Activated CD8-positive, alpha-beta T cell treated with anti-CD3 and anti-CD28 coated beads for 36 hours (primary cell): ENCODE measurements around the gene GSG1. TPM values are rescaled to one million over a fixed set of nuclear protein-coding genes. Genes with fewer than 3 reads are reported as not detected.

Experiments used
- ATAC-seq: fragments of 200-7000 bp; cut with Tn5 transposase; one replicate; pipeline ENCODE4 v1.10.0; 2021; ENCODE audit warnings: mild to moderate bottlenecking, moderate library complexity
- CTCF ChIA-PET: fragments of 350-600 bp; sonication (Branson Sonifier 250); formaldehyde crosslinking; loops from one replicate; lab custom pipeline; 2021; ENCODE audit warnings: antibody characterized with exemption; lab: Charles Lee
- POLR2A ChIA-PET: fragments of 350-600 bp; sonication (Branson Sonifier 250); formaldehyde crosslinking; loops from one replicate; lab custom pipeline; 2021; ENCODE audit warnings: antibody characterized with exemption; lab: Charles Lee
- DNase-seq: peaks from one replicate; pipeline ENCODE4 v3.0.0-alpha.2; 2020
- H3K27ac Mint-ChIP-seq: one replicate; pipeline ENCODE4 v1.8.0; 2021; ENCODE audit warnings: mild to moderate bottlenecking, mixed read lengths
- H3K27me3 Mint-ChIP-seq: one replicate; pipeline ENCODE4 v1.8.0; 2021; ENCODE audit warnings: mixed read lengths
- H3K36me3 Mint-ChIP-seq: one replicate; pipeline ENCODE4 v1.8.0; 2021; ENCODE audit warnings: low read depth, mixed read lengths
- H3K4me1 Mint-ChIP-seq: one replicate; pipeline ENCODE4 v1.8.0; 2021; ENCODE audit warnings: low read depth, mixed read lengths
- H3K4me3 Mint-ChIP-seq: one replicate; pipeline ENCODE4 v1.8.0; 2021; ENCODE audit warnings: mild to moderate bottlenecking, moderate library complexity, mixed read lengths
- H3K9me3 Mint-ChIP-seq: one replicate; pipeline ENCODE4 v1.8.0; 2021; ENCODE audit warnings: mixed read lengths
- intact Hi-C: fragments of 100-400 bp; cut with micrococcal nuclease; formaldehyde crosslinking; loops from one replicate; pipeline ENCODE4 v1.10.0; 2022
- total RNA-seq, 2 experiments: library from RNA; stranded (reverse); gene quantifications; one replicate each; pipeline ENCODE4 v1.2.3, GENCODE V29; 2021
- TF ChIP-seq, protein P1 (sequence below): fragments of 200-600 bp; IDR thresholded peaks from one replicate; pipeline ENCODE4 v1.8.0; 2022; ENCODE audit warnings: antibody characterized with exemption, mild to moderate bottlenecking

Gene GSG1
- total RNA-seq, 2 experiments from 2014 or later: not detected

DNA sequence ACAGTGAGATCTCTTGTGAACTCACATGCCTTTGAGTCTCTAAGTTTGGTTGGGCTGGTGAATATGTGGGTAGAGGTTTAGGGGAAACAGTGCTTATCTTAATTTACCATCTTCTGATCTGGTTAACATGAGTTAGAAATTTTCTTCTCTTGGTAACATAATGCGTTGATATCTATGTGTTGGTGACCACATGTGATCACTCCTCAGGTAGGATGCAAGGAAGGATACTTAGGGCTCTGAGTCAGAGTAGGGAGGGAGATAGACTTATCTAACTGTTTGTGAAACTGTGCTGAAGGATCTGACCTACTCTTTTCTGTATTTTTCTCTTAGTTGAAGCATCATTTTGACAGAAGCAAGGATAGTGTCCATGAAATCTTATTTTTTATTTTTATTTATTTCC lies 36.1 kb downstream of the GSG1 start:
- DNase-seq: no peak
- TF ChIP-seq, protein P1, sequence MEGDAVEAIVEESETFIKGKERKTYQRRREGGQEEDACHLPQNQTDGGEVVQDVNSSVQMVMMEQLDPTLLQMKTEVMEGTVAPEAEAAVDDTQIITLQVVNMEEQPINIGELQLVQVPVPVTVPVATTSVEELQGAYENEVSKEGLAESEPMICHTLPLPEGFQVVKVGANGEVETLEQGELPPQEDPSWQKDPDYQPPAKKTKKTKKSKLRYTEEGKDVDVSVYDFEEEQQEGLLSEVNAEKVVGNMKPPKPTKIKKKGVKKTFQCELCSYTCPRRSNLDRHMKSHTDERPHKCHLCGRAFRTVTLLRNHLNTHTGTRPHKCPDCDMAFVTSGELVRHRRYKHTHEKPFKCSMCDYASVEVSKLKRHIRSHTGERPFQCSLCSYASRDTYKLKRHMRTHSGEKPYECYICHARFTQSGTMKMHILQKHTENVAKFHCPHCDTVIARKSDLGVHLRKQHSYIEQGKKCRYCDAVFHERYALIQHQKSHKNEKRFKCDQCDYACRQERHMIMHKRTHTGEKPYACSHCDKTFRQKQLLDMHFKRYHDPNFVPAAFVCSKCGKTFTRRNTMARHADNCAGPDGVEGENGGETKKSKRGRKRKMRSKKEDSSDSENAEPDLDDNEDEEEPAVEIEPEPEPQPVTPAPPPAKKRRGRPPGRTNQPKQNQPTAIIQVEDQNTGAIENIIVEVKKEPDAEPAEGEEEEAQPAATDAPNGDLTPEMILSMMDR: no peak
- Mint-ChIP-seq H3K27ac (no peak overlapping the region), H3K9me3 (no peaks in the 10 kb centered on the region), H3K27me3 (no peaks in the 10 kb centered on the region), H3K36me3 (peaks cover 13% of the 10 kb centered on the region), H3K4me1 (no peaks in the 10 kb centered on the region), H3K4me3 (no peak overlapping the region)
- ATAC-seq: no peak
- CTCF ChIA-PET: interaction anchor here (1.2 to 2.9 kb wide), 2 partner anchors 145 to 1100 kb away, joined by 3 to 11 read pairs; no protein-coding TSS in a partner anchor
- intact Hi-C loops: no loop called here
- POLR2A ChIA-PET: no interaction called here

DNA sequence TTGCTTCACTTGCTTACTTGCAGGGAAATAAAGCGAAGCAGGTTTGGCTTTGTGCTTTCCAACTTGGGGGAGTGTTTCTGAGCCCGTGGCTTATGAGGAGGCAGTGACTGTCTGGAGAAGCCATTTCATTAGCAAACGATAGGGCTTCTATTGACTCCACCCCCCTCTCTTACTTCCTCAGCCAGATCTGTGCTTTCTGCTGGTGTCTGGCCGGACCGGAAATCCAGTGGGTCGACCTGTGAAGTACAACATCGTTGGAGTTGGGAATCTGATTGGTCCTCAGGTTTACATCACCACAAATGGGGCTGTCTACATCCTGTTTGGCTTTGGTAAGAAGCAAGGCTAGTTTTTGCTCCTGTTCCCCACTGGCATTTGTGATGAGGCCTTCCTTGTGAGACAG lies 37.0 kb downstream of the GSG1 start:
- Mint-ChIP-seq H3K4me3 (no peak overlapping the region), H3K27me3 (no peaks in the 10 kb centered on the region), H3K36me3 (peaks cover 10% of the 10 kb centered on the region), H3K9me3 (no peaks in the 10 kb centered on the region), H3K27ac (no peak overlapping the region), H3K4me1 (no peaks in the 10 kb centered on the region)
- ATAC-seq (no peak), DNase-seq (no peak)
- ChIA-PET POLR2A (no interaction called here), CTCF (interaction anchor here (1.2 to 2.9 kb wide), 3 partner anchors 146 to 1101 kb away, joined by 3 to 11 read pairs (median 7); no protein-coding TSS in a partner anchor)
- TF ChIP-seq, protein P1: no peak
- intact Hi-C loops: no loop called here

DNA sequence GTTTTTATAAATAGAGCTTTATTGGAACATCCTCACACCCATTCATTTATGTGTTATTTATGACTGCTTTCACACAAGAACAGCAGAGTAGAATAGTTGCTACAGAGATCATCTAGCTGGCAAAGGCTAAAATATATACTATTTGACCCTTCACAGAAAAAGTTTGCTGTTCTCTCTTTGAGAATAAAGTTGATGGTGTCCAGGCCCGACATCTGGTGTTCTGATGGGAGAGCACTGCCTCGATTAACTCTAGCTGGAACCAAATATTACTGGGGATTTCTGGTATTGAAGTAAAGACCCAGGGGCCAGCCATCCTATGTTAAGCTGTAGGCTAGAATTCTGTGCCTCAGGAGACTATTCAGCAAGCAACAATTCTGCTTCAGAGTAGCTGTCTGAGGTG lies 37.5 kb downstream of the GSG1 start:
- Mint-ChIP-seq H3K4me3 (no peak overlapping the region), H3K27me3 (no peaks in the 10 kb centered on the region), H3K27ac (no peak overlapping the region), H3K4me1 (no peaks in the 10 kb centered on the region), H3K36me3 (peaks cover 11% of the 10 kb centered on the region), H3K9me3 (no peaks in the 10 kb centered on the region)
- TF ChIP-seq, protein P1: no peak
- intact Hi-C loops: no loop called here
- ChIA-PET CTCF (interaction anchor here (1.1 to 2.9 kb wide), 4 partner anchors 8 to 1101 kb away, joined by 3 to 11 read pairs (median 6); no protein-coding TSS in a partner anchor), POLR2A (no interaction called here)
- no peak for DNase-seq
- no peak for ATAC-seq

DNA sequence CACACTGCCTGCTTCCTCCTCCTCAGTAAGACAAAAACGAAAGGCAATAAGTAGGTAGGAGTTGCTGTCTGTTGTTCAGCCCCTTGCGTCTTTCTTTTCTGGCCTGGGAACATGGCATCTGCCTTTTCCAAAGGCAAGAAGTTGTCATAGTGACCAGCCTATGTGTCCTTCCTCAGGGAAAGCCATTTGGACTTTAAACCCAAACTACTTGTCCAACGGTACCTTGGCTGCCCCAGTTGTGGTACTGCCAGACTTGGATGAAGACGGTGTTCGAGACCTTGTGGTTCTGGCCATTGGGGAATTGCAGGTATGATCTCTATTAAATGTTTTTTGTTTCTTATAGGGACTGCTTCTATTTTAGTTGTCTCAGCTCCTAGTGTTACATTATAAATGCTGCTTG lies 40.8 kb downstream of the GSG1 start:
- DNase-seq (no peak), ATAC-seq (no peak)
- intact Hi-C loops: no loop called here
- ChIA-PET POLR2A (no interaction called here), CTCF (interaction anchor here (1.3 kb wide), 1 partner anchor 150 kb away, joined by 4 read pairs; no protein-coding TSS in a partner anchor)
- H3K4me3 Mint-ChIP-seq: no peak overlapping the region
- no peak overlapping the region for H3K27ac Mint-ChIP-seq
- H3K27me3 Mint-ChIP-seq: no peaks in the 10 kb centered on the region
- H3K9me3 Mint-ChIP-seq: no peaks in the 10 kb centered on the region
- TF ChIP-seq, protein P1: no peak
- H3K4me1 Mint-ChIP-seq: no peaks in the 10 kb centered on the region
- H3K36me3 Mint-ChIP-seq: peaks cover 20% of the 10 kb centered on the region

DNA sequence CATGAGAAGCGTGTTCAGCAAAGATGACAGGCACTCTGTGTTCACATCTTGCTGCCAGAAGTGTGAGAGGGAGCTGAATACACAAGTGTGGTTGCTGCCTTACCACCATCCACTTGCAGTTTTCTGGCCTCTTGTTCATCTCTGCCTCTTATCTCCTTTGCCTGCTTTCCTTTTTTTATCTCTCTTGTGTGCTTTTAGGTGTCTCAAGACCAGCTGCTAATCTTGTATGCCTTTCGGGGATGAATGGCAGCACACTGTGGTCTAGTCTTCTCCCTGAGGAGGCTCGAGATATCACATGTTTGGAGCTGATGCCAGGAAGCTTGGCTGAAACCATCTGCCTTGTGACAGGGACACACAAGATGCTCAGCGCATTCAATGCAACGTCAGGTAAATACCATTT lies 42.1 kb downstream of the GSG1 start:
- CTCF ChIA-PET: interaction anchor here (1.8 kb wide), 1 partner anchor 150 kb away, joined by 7 read pairs; no protein-coding TSS in a partner anchor
- TF ChIP-seq, protein P1: no peak
- DNase-seq: no peak
- intact Hi-C loops: no loop called here
- Mint-ChIP-seq H3K36me3 (peaks cover 13% of the 10 kb centered on the region), H3K27me3 (no peaks in the 10 kb centered on the region), H3K9me3 (no peaks in the 10 kb centered on the region), H3K4me3 (no peak overlapping the region), H3K27ac (no peak overlapping the region), H3K4me1 (no peaks in the 10 kb centered on the region)
- ATAC-seq: no peak
- POLR2A ChIA-PET: no interaction called here
